ENCODE data around the gene SCGN.

Gene SCGN

GRCh38 chr6:25691894-25692293 is 39.9 kb downstream of the SCGN start:
- no peak for DNase-seq

- DNase-seq = no peak
Observed at GRCh38 chr6:25692472-25692871, 40.5 kb downstream of the SCGN start.

GRCh38 chr6:25694366-25694765 is 42.4 kb downstream of the SCGN start:
- no peak for DNase-seq

GRCh38 chr6:25695671-25696070 is 43.7 kb downstream of the SCGN start:
- DNase-seq = no peak

- DNase-seq = no peak
Observed at GRCh38 chr6:25697537-25698340, 45.7 kb downstream of the SCGN start.

- no peak for DNase-seq
Observed at GRCh38 chr6:25698631-25699030, 46.6 kb downstream of the SCGN start.

GRCh38 chr6:25699649-25700048 is 47.6 kb downstream of the SCGN start:
- no peak for DNase-seq

GRCh38 chr6:25700761-25701160 is 48.7 kb downstream of the SCGN start:
- no peak for DNase-seq

- DNase-seq = no peak
Observed at GRCh38 chr6:25701807-25702206, 49.8 kb downstream of the SCGN start.

- no peak for DNase-seq
Observed at GRCh38 chr6:25703005-25703404, 51.0 kb downstream of the SCGN start.

GRCh38 chr6:25704001-25704400 is 52.0 kb downstream of the SCGN start:
- no peak for DNase-seq

- DNase-seq = no peak
Observed at GRCh38 chr6:25706314-25707014, 54.4 kb downstream of the SCGN start.

GRCh38 chr6:25709761-25710160 is 57.7 kb downstream of the SCGN start:
- DNase-seq = no peak

- DNase-seq = no peak
Observed at GRCh38 chr6:25710287-25710686, 58.3 kb downstream of the SCGN start.

- DNase-seq = no peak
Observed at GRCh38 chr6:25713824-25714223, 61.8 kb downstream of the SCGN start.

GRCh38 chr6:25714765-25715164 is 62.8 kb downstream of the SCGN start:
- no peak for DNase-seq

GRCh38 chr6:25715794-25716193 is 63.8 kb downstream of the SCGN start:
- no peak for DNase-seq

GRCh38 chr6:25717866-25718740 is 66.1 kb downstream of the SCGN start:
- peak in 1 of 2 donors; percentile 22 for DNase-seq

- no peak for DNase-seq
Observed at GRCh38 chr6:25726122-25726911, 74.3 kb downstream of the SCGN start.

GRCh38 chr6:25727028-25727427 is 75.0 kb downstream of the SCGN start:
- DNase-seq = no peak

GRCh38 chr6:25730907-25731306 is 78.9 kb downstream of the SCGN start:
- no peak for DNase-seq

- no peak for DNase-seq
Observed at GRCh38 chr6:25731721-25732120, 79.7 kb downstream of the SCGN start.

All from CD4-positive, alpha-beta T cell treated with Interleukin-1 beta for 1 hour (primary cell).